HEK293 (cell line): ENCODE measurements around the gene TESK2.

Experiments used
- CTCF ChIA-PET: fragments of 350-600 bp; formaldehyde crosslinking; extraction: SDS; loops from one replicate; lab custom pipeline; 2021; ENCODE audit warnings: antibody characterized with exemption; lab: Yijun Ruan, JAX
- POLR2A ChIA-PET: fragments of 300-600 bp; formaldehyde crosslinking; extraction: SDS; loops from one replicate; lab custom pipeline; 2020; ENCODE audit warnings: antibody characterized with exemption, inconsistent platforms; lab: Yijun Ruan, JAX
- H3K27ac ChIP-seq: fragments of 200-500 bp; sonication (Bioruptor generic); 2 replicates; pipeline ENCODE4 v1.5.1; 2014; ENCODE audit warnings: low read depth, low read length, control low read depth, inconsistent platforms; ENCODE audit errors: extremely low read depth
- H3K36me3 ChIP-seq, 2 experiments: fragments of 200-500 bp in 1 of 2; sonication (Bioruptor generic) in 1 of 2; 1 replicate in 1 of 2; 2 replicates in 1 of 2; pipeline ENCODE4 v1.5.1; 2014 to 2017; ENCODE audit warnings: inconsistent platforms in 2 of 2, low read length in 2 of 2; ENCODE audit not compliant: control insufficient read depth in 2 of 2, insufficient read depth in 1 of 2
- H3K4me1 ChIP-seq: fragments of 200-500 bp; sonication (Bioruptor generic); 2 replicates; pipeline ENCODE4 v1.5.1; 2014; ENCODE audit warnings: mild to moderate bottlenecking, low read length, inconsistent platforms; ENCODE audit not compliant: control insufficient read depth, insufficient read depth
- H3K4me3 ChIP-seq: 2 replicates; pipeline ENCODE4 v1.5.1; 2011; ENCODE audit warnings: low read depth, mild to moderate bottlenecking, control low read depth, low read length, moderate library complexity
- H3K9me3 ChIP-seq: fragments of 200-500 bp; sonication (Bioruptor generic); 2 replicates; pipeline ENCODE4 v1.5.1; 2014; ENCODE audit warnings: low read depth, low read length, inconsistent platforms; ENCODE audit not compliant: control insufficient read depth, insufficient read depth
- KLF9 ChIP-seq: fragments of 450-650 bp; formaldehyde crosslinking; IDR thresholded peaks from 2 replicates; pipeline ENCODE4 v1.5.1; 2016; ENCODE audit warnings: missing biosample characterization, missing genetic modification characterization, low read depth
- YY1 ChIP-seq: fragments of 450-650 bp; formaldehyde crosslinking; IDR thresholded peaks from 2 replicates; pipeline ENCODE4 v1.5.1; 2018; ENCODE audit warnings: missing biosample characterization, missing genetic modification characterization
- ZBTB10 ChIP-seq: fragments of 450-650 bp; formaldehyde crosslinking; IDR thresholded peaks from 2 replicates; pipeline ENCODE4 v1.5.1; 2016; ENCODE audit warnings: missing biosample characterization, missing genetic modification characterization
- ZFP3 ChIP-seq: fragments of 450-650 bp; formaldehyde crosslinking; IDR thresholded peaks from 2 replicates; pipeline ENCODE4 v1.5.1; 2016; ENCODE audit warnings: low read depth, missing biosample characterization, missing genetic modification characterization
- ZFP41 ChIP-seq: fragments of 450-650 bp; formaldehyde crosslinking; IDR thresholded peaks from 2 replicates; pipeline ENCODE4 v1.5.1; 2016; ENCODE audit warnings: missing biosample characterization, missing genetic modification characterization, borderline replicate concordance
- ZNF16 ChIP-seq: fragments of 450-650 bp; formaldehyde crosslinking; IDR thresholded peaks from 2 replicates; pipeline ENCODE4 v1.5.1; 2016; ENCODE audit warnings: low read depth, missing biosample characterization, missing genetic modification characterization
- ZNF2 ChIP-seq: fragments of 450-650 bp; formaldehyde crosslinking; IDR thresholded peaks from 2 replicates; pipeline ENCODE4 v1.5.1; 2016; ENCODE audit warnings: missing biosample characterization, missing genetic modification characterization
- ZNF280C ChIP-seq: fragments of 450-650 bp; formaldehyde crosslinking; IDR thresholded peaks from 2 replicates; pipeline ENCODE4 v1.5.1; 2016; ENCODE audit warnings: missing biosample characterization, missing genetic modification characterization
- ZNF391 ChIP-seq: fragments of 450-650 bp; formaldehyde crosslinking; IDR thresholded peaks from 2 replicates; pipeline ENCODE4 v1.5.1; 2016; ENCODE audit warnings: low read depth, missing biosample characterization, missing genetic modification characterization, borderline replicate concordance
- ZNF514 ChIP-seq: fragments of 450-650 bp; formaldehyde crosslinking; IDR thresholded peaks from 2 replicates; pipeline ENCODE4 v1.5.1; 2016; ENCODE audit warnings: missing biosample characterization, missing genetic modification characterization
- ZNF621 ChIP-seq: fragments of 450-650 bp; formaldehyde crosslinking; IDR thresholded peaks from 2 replicates; pipeline ENCODE4 v1.5.1; 2017; ENCODE audit warnings: missing biosample characterization, missing genetic modification characterization
- ZNF639 ChIP-seq: fragments of 450-650 bp; formaldehyde crosslinking; IDR thresholded peaks from 2 replicates; pipeline ENCODE4 v1.5.1; 2016; ENCODE audit warnings: missing biosample characterization, missing genetic modification characterization
- ZNF777 ChIP-seq: fragments of 450-650 bp; formaldehyde crosslinking; IDR thresholded peaks from 2 replicates; pipeline ENCODE4 v1.5.1; 2017; ENCODE audit warnings: missing biosample characterization, missing genetic modification characterization, borderline replicate concordance
- ZNF785 ChIP-seq: fragments of 450-650 bp; formaldehyde crosslinking; IDR thresholded peaks from 2 replicates; pipeline ENCODE4 v1.5.1; 2016; ENCODE audit warnings: missing biosample characterization, missing genetic modification characterization
- ZNF791 ChIP-seq: fragments of 450-650 bp; formaldehyde crosslinking; IDR thresholded peaks from 2 replicates; pipeline ENCODE4 v1.5.1; 2016; ENCODE audit warnings: missing biosample characterization, missing genetic modification characterization
- ZNF837 ChIP-seq: fragments of 450-650 bp; formaldehyde crosslinking; IDR thresholded peaks from 2 replicates; pipeline ENCODE4 v1.5.1; 2016; ENCODE audit warnings: missing biosample characterization, missing genetic modification characterization
- TF ChIP-seq, protein P1 (sequence below): fragments of 450-650 bp; IDR thresholded peaks from 2 replicates; pipeline ENCODE4 v1.5.1; 2018; ENCODE audit warnings: missing biosample characterization, missing genetic modification characterization

The TESK2 gene

DNA sequence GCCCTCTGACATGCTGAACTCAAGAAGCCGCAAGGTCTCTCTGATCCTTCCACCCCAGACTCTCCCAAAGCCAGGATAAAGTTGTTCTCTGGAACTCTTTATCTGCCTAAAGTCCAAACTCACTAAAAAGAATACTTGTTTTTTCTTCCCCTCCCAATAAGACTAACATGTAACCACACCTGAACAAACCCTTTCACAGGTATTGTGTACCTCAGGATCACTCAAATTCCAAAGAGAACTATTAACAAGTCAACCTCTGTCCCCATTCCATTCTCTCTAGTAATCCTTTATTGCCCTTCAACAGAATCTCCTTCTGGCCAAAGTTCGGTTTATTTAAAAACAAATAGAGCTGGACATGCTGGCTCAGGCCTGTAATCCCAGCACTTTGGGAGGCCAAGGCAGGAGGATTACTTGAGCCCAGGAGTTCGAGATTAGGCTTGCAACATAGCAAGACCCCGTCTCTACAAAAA, 155.1 kb downstream of the TESK2 start:
- no peak overlapping the region for H3K27ac ChIP-seq
- ChIA-PET CTCF (interaction anchor here (1.8 kb wide), 1 partner anchor 321 kb away, joined by 6 read pairs; no protein-coding TSS in a partner anchor), POLR2A (no interaction called here)
- H3K36me3 ChIP-seq: peaks cover 0 to 48% of the 10 kb centered on the region in 2 experiments; a peak in 1 of 3 replicates
- TF ChIP-seq ZNF777 (tag by site-specific recombination) (no peak), ZNF639 (tag by site-specific recombination) (no peak), ZNF2 (no peak), ZBTB10 (no peak), ZFP41 (tag by site-specific recombination) (no peak), ZNF837 (tag by site-specific recombination) (no peak), ZNF785 (tag by site-specific recombination) (no peak), ZNF621 (tag by site-specific recombination) (no peak), KLF9 (tag by site-specific recombination) (no peak), ZFP3 (tag by site-specific recombination) (no peak)
- no peaks in the 10 kb centered on the region for H3K9me3 ChIP-seq
- H3K4me1 ChIP-seq: no peaks in the 10 kb centered on the region
- H3K4me3 ChIP-seq: no peak overlapping the region

DNA sequence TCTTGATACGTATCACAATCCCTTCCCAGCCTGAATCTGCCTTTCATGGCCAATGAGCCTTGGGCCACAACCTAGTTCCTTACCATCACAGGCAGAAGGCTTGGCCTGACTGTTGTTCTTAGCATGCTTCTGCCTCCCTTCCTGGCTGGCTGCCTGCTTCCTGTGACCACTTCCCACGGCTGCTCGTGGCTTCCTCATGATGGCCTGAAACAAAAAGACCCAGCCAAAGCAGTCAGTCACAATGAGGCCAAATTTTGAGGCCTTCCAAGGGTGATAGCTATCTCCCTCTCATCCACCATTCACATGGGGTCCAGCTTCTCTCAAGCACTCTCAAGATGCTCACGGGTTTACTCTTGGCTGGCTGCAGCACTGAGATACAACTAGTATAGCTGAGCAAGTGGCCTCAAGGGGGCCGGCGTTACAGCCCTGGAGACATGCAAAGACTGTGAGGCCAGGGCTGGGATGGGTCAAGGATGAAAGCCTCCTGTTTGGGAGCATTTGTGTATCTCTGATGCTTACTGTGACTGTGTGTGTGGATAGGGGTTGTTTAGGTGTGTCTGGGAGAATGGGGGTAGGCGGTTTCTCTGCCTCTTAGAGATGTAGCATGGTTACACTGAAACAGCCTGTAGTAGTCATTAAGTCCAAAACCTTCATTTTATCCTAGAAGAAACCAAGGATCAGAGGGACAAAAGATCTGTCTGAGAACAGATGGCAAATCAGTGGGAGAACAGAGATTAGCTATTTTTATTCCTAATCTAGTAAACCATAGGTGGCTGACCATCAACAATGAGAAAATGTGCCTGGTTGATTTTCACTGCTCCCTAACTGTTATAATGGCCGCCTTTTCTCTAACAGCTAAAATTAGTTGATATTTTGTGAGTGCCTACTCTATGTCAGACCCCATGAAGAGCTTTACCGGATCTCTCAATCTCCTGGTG, 156.4 kb downstream of the TESK2 start:
- H3K4me3 ChIP-seq: no peak overlapping the region
- TF ChIP-seq YY1 (tag by site-specific recombination): no peak
- TF ChIP-seq ZNF391: no peak
- TF ChIP-seq ZNF791: no peak
- no peak for TF ChIP-seq ZNF280C (tag by site-specific recombination)
- TF ChIP-seq ZNF514 (tag by site-specific recombination): no peak
- TF ChIP-seq ZBTB10: no peak
- TF ChIP-seq ZNF16 (tag by site-specific recombination): no peak
- TF ChIP-seq, protein P1, sequence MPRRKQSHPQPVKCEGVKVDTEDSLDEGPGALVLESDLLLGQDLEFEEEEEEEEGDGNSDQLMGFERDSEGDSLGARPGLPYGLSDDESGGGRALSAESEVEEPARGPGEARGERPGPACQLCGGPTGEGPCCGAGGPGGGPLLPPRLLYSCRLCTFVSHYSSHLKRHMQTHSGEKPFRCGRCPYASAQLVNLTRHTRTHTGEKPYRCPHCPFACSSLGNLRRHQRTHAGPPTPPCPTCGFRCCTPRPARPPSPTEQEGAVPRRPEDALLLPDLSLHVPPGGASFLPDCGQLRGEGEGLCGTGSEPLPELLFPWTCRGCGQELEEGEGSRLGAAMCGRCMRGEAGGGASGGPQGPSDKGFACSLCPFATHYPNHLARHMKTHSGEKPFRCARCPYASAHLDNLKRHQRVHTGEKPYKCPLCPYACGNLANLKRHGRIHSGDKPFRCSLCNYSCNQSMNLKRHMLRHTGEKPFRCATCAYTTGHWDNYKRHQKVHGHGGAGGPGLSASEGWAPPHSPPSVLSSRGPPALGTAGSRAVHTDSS (tag by site-specific recombination): no peak
- TF ChIP-seq, all 188 proteins: peak for 0
- Histone ChIP-seq H3K36me3 (peaks cover 0 to 56% of the 10 kb centered on the region in 2 experiments; a peak in 1 of 3 replicates), H3K9me3 (no peaks in the 10 kb centered on the region), H3K27ac (no peak overlapping the region), H3K4me1 (no peaks in the 10 kb centered on the region)
- CTCF ChIA-PET: interaction anchor here (1.8 kb wide), 1 partner anchor 320 kb away, joined by 6 read pairs; no protein-coding TSS in a partner anchor
- POLR2A ChIA-PET: no interaction called here
